Measurements from ENCODE around the gene CKS1B. TPM values are rescaled to one million over a fixed set of nuclear protein-coding genes. Genes with fewer than 3 reads are reported as not detected.

The CKS1B gene
- total RNA-seq = 10 to 100 TPM in 5 of 6 donors, 1 to 10 TPM in 1; 9.9 to 31.1 (median 22.5) TPM

GRCh38 chr1:154974102-154974807, at the start of gene CKS1B:
Gene CKS1B, plus strand, starts transcription at chr1:154974681. Its CDS starts 65 bp downstream, at chr1:154974746.
- Histone ChIP-seq H3K4me3 (peak within 1 kb of the TSS; percentile 48 to 74 (median 63)), H3K36me3 (peaks cover 0 to 3% (median under 1%) of the 10 kb centered on the region in 4 donors), H3K9me3 (no peaks in the 10 kb centered on the region), H3K4me1 (peaks cover 36 to 52% (median 48%) of the 10 kb centered on the region in 4 donors), H3K27ac (peak within 1 kb of the TSS; percentile 97 to 99 (median 98)), H3K27me3 (no peaks in the 10 kb centered on the region)
- TF ChIP-seq POLR2AphosphoS5 (IDR thresholded peaks at IDR 0.05) = peak; percentile 23 to 72
- no peak for TF ChIP-seq EP300 (IDR thresholded peaks at IDR 0.05)
- peak in 3 of 4 donors; percentile 18 to 83 (median 44) for TF ChIP-seq POLR2A (IDR thresholded peaks at IDR 0.05)
- TF ChIP-seq, protein P1, sequence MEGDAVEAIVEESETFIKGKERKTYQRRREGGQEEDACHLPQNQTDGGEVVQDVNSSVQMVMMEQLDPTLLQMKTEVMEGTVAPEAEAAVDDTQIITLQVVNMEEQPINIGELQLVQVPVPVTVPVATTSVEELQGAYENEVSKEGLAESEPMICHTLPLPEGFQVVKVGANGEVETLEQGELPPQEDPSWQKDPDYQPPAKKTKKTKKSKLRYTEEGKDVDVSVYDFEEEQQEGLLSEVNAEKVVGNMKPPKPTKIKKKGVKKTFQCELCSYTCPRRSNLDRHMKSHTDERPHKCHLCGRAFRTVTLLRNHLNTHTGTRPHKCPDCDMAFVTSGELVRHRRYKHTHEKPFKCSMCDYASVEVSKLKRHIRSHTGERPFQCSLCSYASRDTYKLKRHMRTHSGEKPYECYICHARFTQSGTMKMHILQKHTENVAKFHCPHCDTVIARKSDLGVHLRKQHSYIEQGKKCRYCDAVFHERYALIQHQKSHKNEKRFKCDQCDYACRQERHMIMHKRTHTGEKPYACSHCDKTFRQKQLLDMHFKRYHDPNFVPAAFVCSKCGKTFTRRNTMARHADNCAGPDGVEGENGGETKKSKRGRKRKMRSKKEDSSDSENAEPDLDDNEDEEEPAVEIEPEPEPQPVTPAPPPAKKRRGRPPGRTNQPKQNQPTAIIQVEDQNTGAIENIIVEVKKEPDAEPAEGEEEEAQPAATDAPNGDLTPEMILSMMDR (IDR thresholded peaks at IDR 0.05) = peak in 1 of 6 experiments; percentile 14
- ATAC-seq (ENCODE audit: low FRiP score in 2 of 2) (peak; percentile 92 to 95), DNase-seq (peak; percentile 93 to 97)
- WGBS, 2 donors = 1% methylated on average over 45 to 47 of the region's 47 CpGs

- H3K4me3 ChIP-seq = no peak overlapping the region
- no peaks in the 10 kb centered on the region for H3K4me1 ChIP-seq
- H3K27me3 ChIP-seq = no peaks in the 10 kb centered on the region
- peaks cover 9 to 78% (median 46%) of the 10 kb centered on the region in 4 donors for H3K36me3 ChIP-seq
- no peak overlapping the region for H3K27ac ChIP-seq
- DNase-seq = no peak
- TF ChIP-seq, protein P1 (IDR thresholded peaks at IDR 0.05) = no peak
- TF ChIP-seq POLR2A (IDR thresholded peaks at IDR 0.05) (no peak), POLR2AphosphoS5 (IDR thresholded peaks at IDR 0.05) (no peak), EP300 (IDR thresholded peaks at IDR 0.05) (no peak)
- H3K9me3 ChIP-seq = no peaks in the 10 kb centered on the region
- 80 to 83% methylated on average over 3 of the region's 3 CpGs for WGBS, 2 donors
- no peak for ATAC-seq (ENCODE audit: low FRiP score in 2 of 2)
These were observed 48.9 kb upstream of the CKS1B start for GRCh38 chr1:154925335-154926170.

- no peak for ATAC-seq (ENCODE audit: low FRiP score in 2 of 2)
- Histone ChIP-seq H3K27me3 (no peaks in the 10 kb centered on the region), H3K27ac (no peak overlapping the region), H3K4me3 (no peak overlapping the region), H3K36me3 (peaks cover 9 to 78% (median 46%) of the 10 kb centered on the region in 4 donors), H3K9me3 (no peaks in the 10 kb centered on the region), H3K4me1 (no peaks in the 10 kb centered on the region)
- DNase-seq = peak in 1 of 2 donors; percentile 71
- TF ChIP-seq, protein P1 (IDR thresholded peaks at IDR 0.05) = no peak
- TF ChIP-seq POLR2AphosphoS5 (IDR thresholded peaks at IDR 0.05) = no peak
- TF ChIP-seq EP300 (IDR thresholded peaks at IDR 0.05) = no peak
- TF ChIP-seq POLR2A (IDR thresholded peaks at IDR 0.05) = no peak
- 85 to 93% methylated on average over 13 of the region's 13 CpGs for WGBS, 2 donors
These were observed 48.3 kb upstream of the CKS1B start for GRCh38 chr1:154926201-154926600.

DNA sequence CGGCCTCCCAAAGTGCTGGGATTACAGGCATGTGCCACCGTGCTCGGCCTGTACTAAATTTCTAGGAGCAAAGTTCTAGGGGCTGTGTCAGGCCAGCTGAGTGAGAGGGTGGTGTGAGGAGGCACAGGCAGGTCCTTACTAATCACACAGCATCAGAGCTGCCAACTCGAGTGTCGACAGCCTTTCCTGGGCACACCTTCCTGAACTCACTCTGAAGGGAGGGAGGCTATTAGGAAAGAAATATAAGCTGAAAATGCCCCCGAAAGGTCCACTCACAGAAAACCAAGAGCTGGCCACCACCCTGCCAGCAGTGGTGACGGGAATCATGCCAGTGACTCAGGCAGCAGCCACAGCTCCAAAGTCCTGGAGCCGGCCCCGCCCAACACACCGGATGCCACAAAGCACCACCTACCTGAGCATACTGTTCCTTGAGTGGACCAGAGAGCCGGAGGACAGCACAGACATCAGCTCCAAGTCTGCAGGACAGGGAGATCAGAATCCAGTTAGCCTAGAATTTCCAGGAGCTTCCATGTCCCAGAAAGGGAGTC, 42.5 kb upstream of the CKS1B start:
- no peaks in the 10 kb centered on the region for H3K27me3 ChIP-seq
- peaks cover 6 to 13% (median 12%) of the 10 kb centered on the region in 4 donors for H3K4me1 ChIP-seq
- WGBS, 2 donors = 83 to 90% methylated on average over 7 to 11 of the region's 11 CpGs
- no peak overlapping the region for H3K4me3 ChIP-seq
- H3K9me3 ChIP-seq = no peaks in the 10 kb centered on the region
- peaks cover 0 to 37% (median 14%) of the 10 kb centered on the region in 4 donors for H3K36me3 ChIP-seq
- TF ChIP-seq EP300 (IDR thresholded peaks at IDR 0.05) (no peak), POLR2AphosphoS5 (IDR thresholded peaks at IDR 0.05) (peak in 1 of 2 donors; percentile 32), POLR2A (IDR thresholded peaks at IDR 0.05) (peak in 1 of 4 donors; percentile 27)
- TF ChIP-seq, protein P1 (IDR thresholded peaks at IDR 0.05) = no peak
- DNase-seq = peak; percentile 78 to 90
- no peak for ATAC-seq (ENCODE audit: low FRiP score in 2 of 2)
- peak overlapping the region; percentile 36 to 71 (median 58) for H3K27ac ChIP-seq
